Muscle layer of colon (tissue), 2 donors: ENCODE measurements around the gene PAX3.

ENCODE experiments used
- H3K27ac ChIP-seq: one replicate; pipeline ENCODE4 v1.7.0; 2013; ENCODE audit warnings: low read depth, mild to moderate bottlenecking, low read length, moderate library complexity
- H3K27me3 ChIP-seq, 2 donors: one replicate each; pipeline ENCODE4 v1.7.0; 2013; ENCODE audit warnings: low read length in 2 of 2, mild to moderate bottlenecking in 2 of 2; ENCODE audit not compliant: insufficient read depth in 2 of 2, control insufficient read depth in 1 of 2
- H3K36me3 ChIP-seq: one replicate; pipeline ENCODE4 v1.7.0; 2013; ENCODE audit warnings: mild to moderate bottlenecking, low read length; ENCODE audit not compliant: insufficient read depth
- H3K4me1 ChIP-seq: one replicate; pipeline ENCODE4 v1.7.0; 2013; ENCODE audit warnings: mild to moderate bottlenecking, low read length; ENCODE audit not compliant: insufficient read depth
- H3K4me3 ChIP-seq, 2 donors: one replicate each; pipeline ENCODE4 v1.7.0; 2013; ENCODE audit warnings: low read length in 2 of 2, low read depth in 1 of 2, mild to moderate bottlenecking in 1 of 2, moderate library complexity in 1 of 2
- H3K9ac ChIP-seq: one replicate; pipeline ENCODE4 v1.7.0; 2013; ENCODE audit warnings: low read length
- H3K9me3 ChIP-seq: one replicate; pipeline ENCODE4 v1.7.0; 2013; ENCODE audit warnings: mild to moderate bottlenecking, low read length
- donor health status: abdominal sarcoma.
- donor health status: Adenocarcinoma of cecum.

PAX3 gene

DNA sequence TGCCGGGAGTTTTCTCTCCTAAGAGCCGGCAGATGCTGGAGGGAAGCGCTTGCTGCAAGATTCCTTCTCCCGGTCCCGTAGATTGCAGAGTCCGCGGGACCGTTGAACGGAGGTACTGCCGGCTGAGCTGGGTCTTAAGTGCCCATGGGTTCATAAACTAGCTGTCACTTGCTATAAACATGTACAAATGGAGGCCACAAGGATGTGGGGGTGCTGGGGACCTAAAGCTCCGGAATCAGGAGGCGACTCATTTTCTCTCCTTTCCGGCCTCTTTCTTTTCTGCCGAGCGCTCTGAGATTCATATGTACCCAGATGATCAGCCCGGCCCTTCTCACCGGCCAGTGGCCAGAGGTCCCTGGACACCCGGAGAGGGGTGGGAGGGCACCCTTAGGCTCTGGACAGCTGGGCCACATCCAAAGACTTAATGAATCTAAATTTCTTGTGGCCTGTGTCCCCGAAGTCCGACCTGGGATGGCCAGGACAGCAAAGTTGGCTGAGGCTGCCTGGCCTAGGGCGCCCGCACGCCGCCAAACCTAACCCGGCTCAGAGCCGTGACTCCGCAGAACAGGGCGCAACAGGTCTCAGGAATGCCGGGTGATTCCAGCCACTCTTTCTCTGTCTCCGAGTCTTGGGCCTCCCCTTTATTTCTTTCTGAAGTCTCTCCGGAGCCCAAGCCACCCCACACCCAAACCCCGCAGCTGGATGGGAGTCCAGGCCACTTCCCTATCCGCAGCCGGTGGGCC lies 2.4 kb upstream of the PAX3 start:
- Histone ChIP-seq H3K9ac (no peak overlapping the region), H3K36me3 (no peaks in the 10 kb centered on the region), H3K27me3 (peaks cover 100% of the 10 kb centered on the region in 2 donors), H3K4me1 (peaks cover 22% of the 10 kb centered on the region), H3K27ac (no peak overlapping the region), H3K4me3 (no peak overlapping the region), H3K9me3 (no peaks in the 10 kb centered on the region)

DNA sequence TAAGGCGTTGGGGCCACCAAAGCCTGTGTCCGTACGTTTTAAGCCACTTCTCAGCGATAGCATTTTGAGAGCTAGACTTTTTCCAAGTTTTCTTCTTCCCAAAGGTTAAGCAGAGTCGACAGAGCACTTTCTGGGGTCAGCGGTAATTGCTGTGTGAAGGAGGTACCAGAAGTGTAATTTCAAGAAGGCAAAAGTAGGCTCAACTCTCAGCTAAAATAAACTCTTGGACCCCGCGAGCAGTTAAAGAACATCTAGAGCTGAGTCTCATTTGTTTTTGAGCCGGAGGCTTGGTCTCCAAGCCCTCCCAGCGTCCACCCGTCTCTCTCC lies 1.9 kb upstream of the PAX3 start:
- peaks cover 23% of the 10 kb centered on the region for H3K4me1 ChIP-seq
- H3K27ac ChIP-seq = no peak overlapping the region
- no peaks in the 10 kb centered on the region for H3K36me3 ChIP-seq
- H3K9me3 ChIP-seq = no peaks in the 10 kb centered on the region
- H3K27me3 ChIP-seq = peaks cover 100% of the 10 kb centered on the region in 2 donors
- no peak overlapping the region for H3K9ac ChIP-seq
- H3K4me3 ChIP-seq = no peak overlapping the region

DNA sequence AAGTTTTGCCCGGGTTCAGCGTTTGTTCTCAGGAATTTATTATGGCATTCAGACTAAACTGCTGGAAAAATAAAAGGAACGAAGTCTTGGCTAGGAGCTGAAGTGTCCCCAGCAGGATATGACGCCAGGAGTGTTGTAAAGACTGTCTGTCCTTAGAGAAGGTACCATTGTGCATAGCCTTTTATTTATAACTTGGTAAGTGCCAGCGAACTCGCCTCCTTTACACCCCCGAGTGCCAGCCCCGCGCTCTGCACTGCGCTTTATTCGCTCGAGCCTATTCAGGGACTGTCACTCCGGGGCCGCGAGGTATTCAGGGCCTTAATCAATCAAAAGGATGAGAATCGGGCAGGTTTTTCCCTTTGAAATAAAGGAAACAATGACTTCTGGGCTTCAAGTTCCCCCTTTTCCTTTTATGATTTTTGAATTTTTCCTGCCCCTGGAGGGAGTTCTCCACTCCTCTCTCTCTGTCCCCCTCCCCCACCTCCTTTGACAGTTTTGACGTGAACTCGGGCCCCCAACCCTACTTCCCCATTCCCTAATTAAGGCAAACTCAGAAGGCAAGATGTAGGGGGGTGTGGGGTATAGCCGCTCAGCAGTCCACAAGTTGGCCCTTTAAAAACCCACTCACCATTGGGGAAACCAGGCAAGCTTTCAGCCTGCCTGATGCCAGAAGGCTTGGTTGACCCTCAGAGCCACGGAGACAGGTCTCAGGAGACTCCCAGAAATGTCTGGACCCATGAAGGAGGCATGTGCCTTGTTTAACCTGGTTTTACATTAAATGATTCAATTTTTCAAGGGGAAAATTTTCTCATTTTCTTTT lies 1.3 kb upstream of the PAX3 start:
- no peaks in the 10 kb centered on the region for H3K36me3 ChIP-seq
- no peak overlapping the region for H3K9ac ChIP-seq
- H3K9me3 ChIP-seq = no peaks in the 10 kb centered on the region
- no peak overlapping the region for H3K4me3 ChIP-seq
- peaks cover 22% of the 10 kb centered on the region for H3K4me1 ChIP-seq
- no peak overlapping the region for H3K27ac ChIP-seq
- H3K27me3 ChIP-seq = peaks cover 100% of the 10 kb centered on the region in 2 donors

DNA sequence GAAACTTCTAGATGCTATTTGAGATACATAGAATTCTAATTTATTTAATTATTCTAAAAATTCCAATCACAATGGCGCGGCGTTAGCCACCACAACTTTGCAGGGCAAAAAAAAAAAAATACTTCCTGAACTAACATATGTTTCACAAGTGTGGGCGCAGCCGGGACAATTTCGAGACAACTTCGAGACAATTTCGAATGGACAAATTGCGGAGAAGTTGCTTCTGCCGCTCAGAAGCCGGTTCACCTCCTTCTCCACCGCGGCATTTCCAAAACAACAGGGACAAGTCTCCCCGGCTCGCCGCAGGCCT lies 842 bp downstream of the PAX3 start:
- H3K4me3 ChIP-seq = no peak overlapping the region
- peaks cover 95 to 100% of the 10 kb centered on the region in 2 donors for H3K27me3 ChIP-seq
- no peak overlapping the region for H3K27ac ChIP-seq
- no peaks in the 10 kb centered on the region for H3K9me3 ChIP-seq
- H3K4me1 ChIP-seq = peaks cover 19% of the 10 kb centered on the region
- H3K9ac ChIP-seq = no peak overlapping the region
- no peaks in the 10 kb centered on the region for H3K36me3 ChIP-seq

DNA sequence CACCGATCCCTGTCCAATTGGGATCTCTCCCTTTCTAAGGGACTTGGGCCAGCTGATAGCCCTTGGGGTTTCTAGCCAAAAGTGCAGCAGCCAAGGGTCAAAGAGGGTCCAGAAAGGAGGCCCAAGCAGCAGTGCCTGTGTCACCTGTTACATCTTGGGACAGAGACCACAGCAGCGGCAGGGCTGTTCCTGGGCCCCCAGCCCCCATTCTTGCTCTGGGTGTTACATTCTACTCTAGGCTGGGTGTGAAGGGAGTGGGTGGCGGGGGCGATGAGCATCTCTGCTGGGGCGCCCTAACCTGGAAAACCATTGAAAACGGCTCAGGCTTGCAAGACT lies 1.2 kb downstream of the PAX3 start:
- Histone ChIP-seq H3K27ac (no peak overlapping the region), H3K9me3 (no peaks in the 10 kb centered on the region), H3K36me3 (no peaks in the 10 kb centered on the region), H3K4me1 (peaks cover 19% of the 10 kb centered on the region), H3K9ac (no peak overlapping the region), H3K27me3 (peaks cover 95 to 100% of the 10 kb centered on the region in 2 donors), H3K4me3 (no peak overlapping the region)

DNA sequence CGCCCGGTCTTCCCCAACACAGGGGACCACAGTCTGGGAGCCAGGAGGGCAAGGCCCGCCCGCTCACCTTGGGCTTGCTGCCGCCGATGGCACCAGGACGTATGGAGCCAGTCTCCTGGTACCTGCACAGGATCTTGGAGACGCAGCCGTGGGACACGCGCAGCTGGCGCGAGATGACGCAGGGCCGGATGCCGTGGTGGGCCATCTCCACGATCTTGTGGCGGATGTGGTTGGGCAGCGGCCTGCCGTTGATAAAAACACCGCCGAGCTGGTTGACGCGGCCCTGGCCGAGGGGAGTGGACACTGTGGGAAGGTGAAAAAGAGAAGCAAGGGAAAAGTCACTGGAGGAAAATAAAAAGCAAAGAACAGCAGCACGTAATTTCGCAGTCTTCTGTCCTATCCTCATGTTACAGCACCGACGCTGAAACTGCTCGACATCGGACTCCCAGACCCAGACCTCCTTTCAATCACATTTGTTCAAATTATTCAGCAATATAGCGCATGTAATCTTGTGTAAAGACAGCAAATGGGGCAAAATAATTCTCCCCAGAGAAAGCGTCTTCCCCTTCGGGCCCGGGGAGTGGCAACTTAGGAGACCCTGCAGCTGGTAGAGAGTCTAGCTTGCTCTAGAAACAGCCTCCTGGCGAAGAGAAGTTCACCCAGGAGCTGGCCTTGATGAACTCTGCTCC lies 1.7 kb downstream of the PAX3 start:
- Histone ChIP-seq H3K9me3 (no peaks in the 10 kb centered on the region), H3K4me3 (no peak overlapping the region), H3K36me3 (no peaks in the 10 kb centered on the region), H3K27me3 (peaks cover 94 to 100% of the 10 kb centered on the region in 2 donors), H3K9ac (no peak overlapping the region), H3K27ac (no peak overlapping the region), H3K4me1 (peaks cover 19% of the 10 kb centered on the region)

DNA sequence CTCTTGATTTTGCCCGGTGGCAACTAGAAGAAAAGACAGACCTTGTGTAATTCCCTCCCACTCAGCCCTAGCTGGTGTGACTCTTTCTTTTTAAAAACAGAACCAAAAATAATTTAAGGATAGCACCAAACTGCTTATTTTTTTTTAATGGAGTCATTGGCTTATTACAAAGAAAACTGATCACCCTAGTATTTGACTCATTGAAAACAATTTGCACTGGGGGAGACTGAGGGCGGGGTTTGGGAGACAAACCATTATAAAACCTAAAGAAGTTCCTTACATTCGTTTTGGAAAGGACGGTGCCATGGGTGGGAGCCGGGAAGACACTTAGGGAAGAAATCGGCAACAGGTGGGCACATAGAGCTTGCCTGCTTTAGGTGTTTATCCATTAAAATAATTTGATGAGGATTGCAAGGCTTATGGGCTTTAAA lies 2.5 kb downstream of the PAX3 start:
- Histone ChIP-seq H3K4me3 (no peak overlapping the region), H3K36me3 (no peaks in the 10 kb centered on the region), H3K27ac (no peak overlapping the region), H3K4me1 (peaks cover 13% of the 10 kb centered on the region), H3K27me3 (peaks cover 91 to 100% of the 10 kb centered on the region in 2 donors), H3K9me3 (no peaks in the 10 kb centered on the region), H3K9ac (no peak overlapping the region)

DNA sequence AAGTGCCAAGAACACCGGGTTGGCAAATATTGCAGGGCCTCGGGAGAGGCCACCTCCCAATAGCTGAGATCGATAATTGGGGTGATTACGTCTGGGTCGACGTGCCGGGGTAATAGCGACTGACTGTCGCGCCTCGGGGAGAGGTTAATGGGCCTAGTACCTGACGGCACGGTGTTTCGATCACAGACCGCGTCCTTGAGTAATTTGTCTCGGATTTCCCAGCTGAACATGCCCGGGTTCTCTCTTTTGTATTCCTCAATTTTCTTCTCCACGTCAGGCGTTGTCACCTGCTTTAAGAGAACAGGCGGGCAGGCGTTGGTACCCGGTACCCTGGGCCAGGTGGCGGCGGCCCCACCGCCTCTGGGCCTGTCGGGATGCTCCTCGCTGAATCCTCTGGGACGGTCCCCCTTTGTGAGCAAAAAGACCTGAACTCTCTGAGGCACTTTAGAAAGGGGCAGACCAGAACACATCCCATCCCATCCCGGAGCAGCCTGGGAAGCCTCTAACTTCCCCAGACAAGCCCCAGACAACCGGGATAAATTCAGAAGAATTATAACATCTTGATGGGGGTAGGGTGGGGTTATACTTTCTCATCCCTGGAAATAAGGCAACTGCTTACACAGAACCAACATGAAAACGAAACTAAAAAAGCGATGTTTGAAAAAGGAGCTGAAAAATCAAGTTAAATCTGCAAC lies 3.3 kb downstream of the PAX3 start:
- Histone ChIP-seq H3K27me3 (peaks cover 88 to 100% of the 10 kb centered on the region in 2 donors), H3K4me1 (peaks cover 14% of the 10 kb centered on the region), H3K9me3 (no peaks in the 10 kb centered on the region), H3K36me3 (no peaks in the 10 kb centered on the region), H3K4me3 (peak overlapping the region in 1 of 2 donors; percentile 8), H3K9ac (no peak overlapping the region), H3K27ac (no peak overlapping the region)

DNA sequence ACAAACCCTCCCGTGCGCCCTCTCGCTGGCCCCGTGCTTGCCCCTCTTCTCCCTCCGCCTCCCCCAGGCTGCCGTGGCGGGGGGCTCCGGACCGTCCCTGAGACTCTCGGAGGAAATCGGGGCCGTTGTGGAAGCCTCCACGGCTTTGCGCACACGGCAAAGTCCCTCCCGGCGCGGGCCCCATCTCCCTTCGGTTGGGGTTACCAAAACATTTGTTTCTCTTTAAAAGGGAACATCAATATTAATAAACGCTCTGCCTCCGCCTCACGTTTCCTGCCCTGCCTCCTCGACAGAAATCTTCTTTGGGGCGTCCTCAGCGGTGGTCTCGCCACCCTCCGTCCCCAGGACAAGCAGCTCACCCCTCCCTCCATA lies 3.8 kb downstream of the PAX3 start:
- Histone ChIP-seq H3K4me1 (peaks cover 19% of the 10 kb centered on the region), H3K9ac (no peak overlapping the region), H3K4me3 (no peak overlapping the region), H3K36me3 (no peaks in the 10 kb centered on the region), H3K9me3 (no peaks in the 10 kb centered on the region), H3K27ac (no peak overlapping the region), H3K27me3 (peaks cover 88 to 100% of the 10 kb centered on the region in 2 donors)

DNA sequence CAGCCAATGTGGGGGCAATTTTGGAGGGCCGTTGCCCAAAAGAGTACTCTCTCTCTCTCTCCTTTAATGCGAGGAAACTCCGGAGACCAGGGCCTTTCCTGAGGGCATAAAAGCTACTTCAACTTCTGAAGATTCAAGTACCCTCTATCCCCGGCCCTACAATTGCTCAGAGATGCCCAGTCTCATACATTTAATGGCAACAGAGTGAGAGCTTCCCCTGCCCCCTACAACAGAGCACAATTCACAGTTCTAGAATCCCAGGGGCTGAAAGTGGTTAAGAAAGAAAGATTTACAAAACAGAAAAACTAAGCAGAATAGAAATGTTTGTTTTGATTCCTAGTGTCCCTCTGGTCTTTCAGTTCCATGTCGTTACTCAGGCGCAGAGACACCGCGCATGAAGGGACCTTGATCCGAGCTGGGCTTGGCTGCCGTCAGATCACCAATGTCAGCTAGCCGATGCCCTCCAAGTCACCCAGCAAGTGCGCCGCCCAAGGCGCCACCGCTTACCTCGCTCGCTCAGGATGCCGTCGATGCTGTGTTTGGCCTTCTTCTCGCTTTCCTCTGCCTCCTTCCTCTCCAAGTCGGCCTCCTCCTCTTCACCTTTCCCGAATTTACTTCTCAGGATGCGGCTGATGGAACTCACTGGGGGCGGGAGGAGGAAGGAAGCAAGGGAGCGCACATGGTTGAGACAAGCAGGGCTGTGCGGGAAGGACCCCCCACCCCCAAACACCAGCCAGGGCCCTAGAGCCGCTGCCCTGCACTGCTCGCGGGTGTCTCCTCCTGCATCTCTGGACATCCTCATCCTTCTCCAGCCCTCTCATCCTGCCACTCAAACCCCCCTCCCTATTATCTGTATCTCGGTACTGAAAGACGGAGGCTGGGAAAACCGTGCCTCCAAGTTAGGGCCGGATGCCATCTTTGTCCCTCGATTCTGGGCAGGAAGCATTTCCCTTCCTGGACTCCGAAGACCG lies 4.9 kb downstream of the PAX3 start:
- H3K4me3 ChIP-seq = no peak overlapping the region
- H3K9ac ChIP-seq = no peak overlapping the region
- no peak overlapping the region for H3K27ac ChIP-seq
- no peaks in the 10 kb centered on the region for H3K36me3 ChIP-seq
- H3K9me3 ChIP-seq = peaks cover 8% of the 10 kb centered on the region
- H3K27me3 ChIP-seq = peaks cover 88 to 100% of the 10 kb centered on the region in 2 donors
- peaks cover 19% of the 10 kb centered on the region for H3K4me1 ChIP-seq
